HuH-7 (cell line): ENCODE results near the gene DOK6.
A peak's percentile ranks its signal among the peaks of the same experiment; 100 is the strongest.
"Not testable (repeated sequence)": the region's sequence is repeated elsewhere in the genome, so short reads cannot be mapped to it uniquely, and the experiment has no call there.

ENCODE experiments used
- DNase-seq: peaks from one replicate; pipeline ENCODE4 v3.0.0; 2011; ENCODE audit warnings: low spot score

Gene DOK6

DNA sequence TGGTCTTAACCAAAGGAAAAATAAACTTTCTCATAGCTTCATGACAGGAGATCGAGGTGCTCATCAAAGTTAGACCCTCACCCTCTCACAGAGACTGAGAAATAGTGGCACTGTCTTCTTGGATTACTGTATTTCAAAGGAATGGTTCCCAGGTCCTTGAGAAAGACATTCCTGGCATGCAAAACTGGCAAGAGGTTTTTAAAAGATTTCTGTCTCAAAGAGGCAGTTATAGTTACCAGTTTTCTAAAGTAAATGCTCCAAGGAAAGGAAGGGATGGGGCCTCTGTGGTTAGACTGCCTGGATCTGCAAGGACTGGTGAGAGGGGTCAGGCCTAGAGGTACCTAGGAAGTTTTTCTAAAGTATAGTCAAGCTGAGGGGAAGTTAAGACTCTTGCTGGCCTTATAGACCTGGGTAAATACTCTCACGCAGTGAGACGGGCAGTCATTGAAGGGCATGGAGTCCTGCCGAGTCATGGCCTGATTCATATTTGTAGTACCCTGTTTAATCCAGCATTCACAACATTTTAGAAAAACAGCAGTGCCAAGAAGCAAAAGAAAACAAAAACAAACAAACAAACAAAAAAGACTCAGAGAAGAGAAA lies 226.1 kb downstream of the DOK6 start:
- no peak for DNase-seq

DNA sequence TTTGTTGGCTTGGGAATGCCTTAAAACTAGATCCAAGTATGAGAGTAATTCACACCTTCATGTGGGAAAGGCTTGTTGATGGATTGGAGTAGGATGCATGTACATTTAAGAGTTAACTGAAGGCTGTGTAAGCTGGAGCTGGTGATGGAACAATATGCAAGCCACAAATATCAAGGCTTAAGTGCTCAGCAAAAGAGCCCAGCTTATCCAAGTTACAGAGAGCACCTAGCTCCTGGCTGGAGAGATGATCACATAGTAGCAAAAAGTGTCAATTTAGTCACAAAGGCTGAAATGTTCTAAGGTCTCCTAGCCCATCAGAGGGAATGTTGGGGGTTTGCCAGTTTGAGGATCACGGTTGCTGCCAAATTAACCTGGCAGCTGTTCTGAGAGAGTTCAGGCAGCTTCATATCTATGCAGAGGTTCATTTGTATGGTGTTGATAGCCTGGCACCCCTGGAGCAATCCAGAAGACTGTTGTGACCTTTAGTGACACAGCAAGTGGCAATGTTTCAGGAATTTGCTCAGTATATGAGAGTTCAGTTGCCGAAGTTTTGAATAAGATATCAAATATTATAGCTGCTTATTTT lies 228.2 kb downstream of the DOK6 start:
- no peak for DNase-seq

DNA sequence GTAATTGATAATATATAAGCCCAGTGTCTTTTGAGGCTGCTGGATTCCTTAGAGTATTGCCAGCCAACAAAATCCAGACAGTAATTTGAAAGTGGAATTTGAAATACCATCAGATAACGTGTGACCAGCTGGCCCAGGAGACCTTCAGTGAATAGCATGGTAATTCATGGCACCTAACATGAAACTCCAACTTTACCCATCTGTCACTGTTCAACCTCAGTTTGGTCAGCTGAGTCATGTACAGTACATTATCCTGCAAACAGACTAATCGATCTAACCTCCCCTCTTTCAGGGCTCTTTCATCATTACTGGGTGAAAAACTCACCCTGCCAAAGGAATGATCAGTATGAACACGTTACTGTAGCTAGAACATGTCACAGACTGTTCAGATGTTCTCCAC lies 230.6 kb downstream of the DOK6 start:
- no peak for DNase-seq

DNA sequence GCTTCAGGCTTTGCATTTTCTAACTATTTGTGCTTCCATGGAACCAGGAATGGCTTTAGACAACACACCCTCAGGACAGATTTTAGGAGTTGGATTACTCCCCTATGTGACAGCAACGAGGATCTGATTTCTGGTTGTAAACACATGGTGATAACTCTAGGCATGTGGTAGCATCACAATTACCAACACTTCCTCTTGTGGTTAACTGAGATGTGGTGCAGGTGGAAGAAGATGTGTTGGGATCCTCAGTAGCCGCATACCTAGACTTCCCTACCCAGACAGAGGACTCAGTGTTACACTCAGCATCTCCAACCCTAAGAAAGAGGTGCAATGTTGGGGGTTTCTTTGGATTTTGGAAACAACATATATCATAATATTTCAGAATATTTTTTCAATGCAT lies 234.8 kb downstream of the DOK6 start:
- no peak for DNase-seq

DNA sequence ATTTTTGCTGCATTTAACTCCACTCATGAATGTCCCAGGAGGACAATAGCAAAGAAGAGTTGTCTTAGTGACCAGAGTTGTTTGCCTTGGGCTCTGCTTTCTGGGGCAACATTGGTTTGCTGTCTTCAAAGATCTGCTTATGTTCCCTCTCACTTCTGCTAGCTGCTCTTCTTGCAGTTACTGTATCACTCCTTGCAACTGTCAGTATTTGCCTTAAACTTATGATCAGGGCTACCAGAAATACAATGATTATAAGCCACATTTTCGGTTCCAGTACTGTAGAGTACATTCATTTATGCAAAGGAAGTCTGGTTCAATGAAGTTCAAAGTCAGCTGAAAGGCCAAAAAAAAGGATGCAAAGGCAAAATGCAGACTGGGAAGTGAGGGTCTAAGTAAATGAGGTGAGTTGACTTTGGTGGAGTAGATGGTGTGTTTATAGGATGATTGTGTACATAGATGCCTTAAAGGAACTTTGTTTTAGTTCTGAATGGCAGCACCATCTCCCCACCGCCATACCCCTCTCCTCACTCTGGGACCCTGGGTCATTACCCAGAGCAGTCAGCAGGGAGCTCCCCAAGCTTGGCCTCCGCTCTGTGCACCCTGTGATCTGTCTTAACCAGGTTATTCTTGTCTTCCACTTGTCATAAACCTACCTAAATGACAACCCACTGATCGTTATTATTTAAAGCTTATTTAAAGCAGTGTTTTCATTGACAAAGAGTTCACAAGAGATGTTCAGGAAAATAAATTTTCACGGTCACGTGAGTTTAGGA lies 236.0 kb downstream of the DOK6 start:
- DNase-seq: no peak

DNA sequence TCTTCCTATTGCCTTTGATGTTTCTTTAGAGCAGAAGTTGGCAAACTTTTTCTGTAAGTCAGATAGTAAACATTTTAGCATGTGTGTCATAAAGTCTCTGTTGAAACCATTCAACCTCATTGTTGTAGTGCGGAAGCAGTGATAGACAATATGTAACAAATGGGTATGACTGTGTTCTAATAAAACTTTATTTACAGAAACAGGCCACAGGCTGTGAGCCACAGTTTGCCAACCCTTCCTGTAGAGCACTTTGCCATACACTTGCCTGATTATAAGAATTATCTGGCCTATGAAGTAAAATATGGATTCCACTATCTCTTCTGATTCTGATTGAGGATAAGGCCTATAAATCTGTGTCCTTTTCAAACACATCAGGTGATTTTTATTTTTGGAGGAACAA lies 237.4 kb downstream of the DOK6 start:
- DNase-seq: no peak

DNA sequence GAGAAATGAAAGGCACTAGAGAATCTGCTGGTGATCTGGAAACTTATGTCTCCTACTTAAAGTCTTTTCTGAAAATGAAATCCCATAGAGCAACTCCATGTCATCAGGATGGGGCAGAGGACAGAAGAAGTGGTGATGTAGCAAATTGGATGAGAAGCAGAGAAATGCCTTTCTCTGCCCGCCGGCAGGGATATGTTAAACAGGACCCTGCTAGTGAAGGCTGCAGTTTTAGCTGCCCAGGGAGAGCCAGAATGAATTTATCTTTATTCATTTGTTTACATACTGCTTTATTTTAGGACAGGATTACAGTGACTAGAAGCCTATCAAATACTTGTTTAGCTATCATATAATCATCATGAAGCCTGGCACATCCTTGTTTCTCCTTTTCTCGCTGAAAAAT lies 247.0 kb downstream of the DOK6 start:
- no peak for DNase-seq

DNA sequence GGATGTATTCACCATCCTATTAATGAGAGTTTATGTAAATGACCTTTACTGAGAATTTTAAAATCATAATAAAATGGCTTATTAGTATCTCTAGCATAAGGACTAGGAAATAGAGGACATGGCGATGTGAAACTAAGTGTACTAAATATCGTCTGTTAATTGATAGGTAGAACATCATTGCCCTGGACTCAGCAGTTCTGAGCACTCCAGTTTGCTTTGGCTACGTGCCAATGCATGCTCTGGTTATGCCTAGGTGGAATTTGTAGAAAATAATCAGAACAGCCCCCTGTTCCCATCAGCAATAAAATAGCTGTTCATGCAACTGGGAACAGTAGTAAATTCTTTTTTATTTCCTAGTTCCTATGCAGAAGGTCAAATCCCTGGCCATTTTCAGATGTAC lies 247.8 kb downstream of the DOK6 start:
- DNase-seq: no peak

DNA sequence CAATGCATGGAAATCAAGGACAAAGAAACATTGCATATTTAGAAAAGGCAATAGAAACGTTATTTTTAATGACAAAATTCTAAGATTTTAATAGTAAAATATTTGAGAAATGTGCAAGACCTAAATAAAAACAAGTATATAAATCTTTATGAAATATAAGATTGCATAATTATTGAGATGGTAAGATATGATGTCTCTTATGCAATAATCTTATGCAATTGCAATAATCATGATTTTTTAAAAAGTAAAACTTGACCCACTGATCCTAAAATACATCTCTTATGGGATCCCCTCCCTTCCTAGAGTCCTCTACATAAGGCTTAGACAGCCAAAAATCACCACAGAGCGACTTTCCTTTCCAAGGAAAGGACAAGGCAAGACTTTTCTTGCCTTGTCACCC lies 249.0 kb downstream of the DOK6 start:
- no peak for DNase-seq

DNA sequence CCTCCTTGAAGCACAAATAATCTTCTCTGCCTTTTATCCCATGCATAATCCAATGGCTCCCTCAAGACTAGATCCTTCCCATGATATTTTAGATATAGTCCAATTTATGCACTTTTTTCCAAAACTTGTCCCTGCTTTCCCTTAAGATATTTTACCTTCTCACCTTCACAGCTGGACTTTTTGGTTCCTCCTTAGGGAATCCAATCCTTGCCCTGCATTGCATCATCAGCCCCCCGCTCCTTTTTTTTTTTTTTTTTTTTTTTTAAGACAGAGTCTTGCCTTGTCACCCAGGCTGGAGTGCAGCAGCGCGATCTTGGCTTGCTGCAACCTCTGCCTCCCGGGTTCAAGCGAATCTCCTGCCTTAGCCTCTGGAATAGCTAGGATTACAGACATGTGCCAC lies 250.6 kb downstream of the DOK6 start:
- DNase-seq: no peak

DNA sequence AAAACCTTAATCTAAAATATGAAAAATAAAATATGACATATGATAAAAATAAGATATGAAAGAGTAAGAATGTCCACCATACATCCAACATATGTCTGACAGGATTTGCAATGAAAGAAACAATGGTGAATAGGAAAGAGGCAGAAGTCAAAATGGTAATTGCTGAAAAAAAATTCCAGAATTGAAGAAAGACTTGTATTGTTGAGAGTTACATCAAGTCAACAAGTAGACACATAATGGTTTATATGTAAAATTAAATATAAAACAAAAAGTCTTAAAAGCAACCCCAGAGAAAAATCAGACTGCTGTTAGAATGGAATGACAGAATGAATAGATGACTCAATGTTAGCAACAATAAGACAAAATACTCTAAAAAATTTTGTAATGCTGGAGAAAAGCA lies 255.1 kb downstream of the DOK6 start:
- DNase-seq: no peak

DNA sequence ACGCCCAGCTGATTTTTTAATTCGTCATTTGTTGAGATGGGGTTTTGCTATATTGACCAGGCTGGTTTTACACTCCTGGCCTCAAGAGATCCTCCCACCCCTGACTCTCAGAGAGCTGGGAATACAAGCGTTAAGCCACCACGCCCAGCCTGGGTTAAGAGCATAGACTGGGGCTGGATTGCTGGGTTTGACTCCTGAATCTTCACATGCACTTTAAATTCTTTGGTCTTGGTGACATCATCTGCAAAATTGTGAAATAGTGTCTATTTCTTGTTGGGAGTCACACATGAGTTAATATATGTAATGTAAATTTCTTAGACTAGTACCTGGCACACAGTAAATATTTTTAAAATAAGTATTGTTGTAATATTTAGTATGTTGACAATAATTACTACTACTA lies 257.4 kb downstream of the DOK6 start:
- DNase-seq: no peak

DNA sequence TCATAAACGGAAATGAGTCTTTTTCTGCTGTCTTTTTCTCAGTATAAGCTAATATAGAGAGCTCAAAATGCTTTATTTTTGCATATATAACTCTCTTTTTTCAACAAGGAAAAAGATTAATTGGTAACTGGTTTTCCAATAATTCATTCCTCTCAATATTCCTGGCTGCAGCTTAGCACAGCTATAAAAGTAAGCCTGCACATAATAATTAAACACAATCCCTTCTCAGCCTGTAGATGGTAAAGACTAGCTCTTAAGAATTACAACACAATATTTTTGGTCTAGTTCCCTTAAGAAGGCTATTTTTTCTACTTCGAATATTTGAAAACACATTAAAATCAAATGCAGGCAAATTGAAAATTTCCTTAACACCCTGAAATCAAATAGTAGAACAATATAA lies 258.0 kb downstream of the DOK6 start:
- DNase-seq: no peak

DNA sequence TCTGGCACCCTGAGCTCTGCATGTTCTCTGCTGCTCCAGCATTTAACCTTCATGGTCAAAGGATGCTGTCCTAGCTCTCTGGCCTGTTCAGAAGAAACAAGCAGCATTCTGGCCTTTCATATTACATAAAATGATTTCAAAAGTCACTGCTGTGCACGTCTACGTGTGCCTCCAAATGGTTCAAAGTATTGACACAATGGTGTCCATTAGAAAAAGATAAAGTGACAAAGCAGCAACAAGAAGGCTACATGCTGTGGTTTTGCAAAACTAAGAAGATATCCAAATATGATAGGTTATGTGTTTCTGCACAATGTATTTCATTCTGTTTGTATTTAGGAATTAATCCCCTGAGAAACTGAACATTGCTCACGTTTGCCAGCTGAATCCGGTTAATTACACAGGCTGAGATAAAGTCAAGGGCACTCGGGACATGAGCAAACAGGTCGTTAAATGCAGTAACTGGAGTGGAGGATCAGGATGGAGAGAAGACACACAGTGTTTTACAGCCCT lies 258.5 kb downstream of the DOK6 start:
- DNase-seq: peak; percentile 15

DNA sequence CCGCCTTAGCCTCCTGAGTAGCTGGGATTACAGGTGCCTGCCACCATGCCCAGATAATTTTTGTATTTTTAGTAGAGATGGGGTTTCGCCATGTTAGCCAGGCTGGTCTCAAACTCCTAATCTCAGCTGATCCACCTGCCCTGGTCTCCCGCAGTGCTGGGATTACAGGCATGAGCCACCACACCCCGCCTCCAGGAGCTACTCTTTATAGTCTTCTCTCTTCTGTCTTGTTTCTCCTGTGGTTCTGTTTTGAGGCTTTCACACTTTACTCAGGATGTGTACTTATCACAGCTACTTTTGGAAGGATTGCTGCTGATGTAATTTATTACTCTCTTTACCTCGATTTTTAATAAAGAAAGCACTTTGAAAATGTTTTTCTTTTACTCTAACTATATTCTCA lies 261.4 kb downstream of the DOK6 start:
- not testable (repeated sequence) for DNase-seq

DNA sequence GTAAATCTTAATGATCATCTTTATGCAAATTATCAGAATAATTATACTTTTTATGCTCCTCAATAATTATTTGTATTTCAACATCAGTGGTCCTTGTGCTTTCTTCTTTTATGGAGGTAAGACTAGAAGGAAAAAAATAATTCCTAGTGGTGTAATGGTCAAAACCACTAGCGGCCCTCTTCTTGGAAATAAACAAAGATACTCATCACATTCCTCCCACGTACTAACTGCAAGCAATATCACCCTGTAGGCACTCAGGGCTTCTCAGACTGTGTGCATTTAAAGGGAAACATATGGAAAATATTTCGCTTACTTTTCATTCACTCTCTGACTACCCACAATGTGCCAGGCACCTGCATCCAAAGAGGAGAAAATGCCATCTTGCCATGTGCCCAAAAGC lies 263.7 kb downstream of the DOK6 start:
- DNase-seq: no peak

DNA sequence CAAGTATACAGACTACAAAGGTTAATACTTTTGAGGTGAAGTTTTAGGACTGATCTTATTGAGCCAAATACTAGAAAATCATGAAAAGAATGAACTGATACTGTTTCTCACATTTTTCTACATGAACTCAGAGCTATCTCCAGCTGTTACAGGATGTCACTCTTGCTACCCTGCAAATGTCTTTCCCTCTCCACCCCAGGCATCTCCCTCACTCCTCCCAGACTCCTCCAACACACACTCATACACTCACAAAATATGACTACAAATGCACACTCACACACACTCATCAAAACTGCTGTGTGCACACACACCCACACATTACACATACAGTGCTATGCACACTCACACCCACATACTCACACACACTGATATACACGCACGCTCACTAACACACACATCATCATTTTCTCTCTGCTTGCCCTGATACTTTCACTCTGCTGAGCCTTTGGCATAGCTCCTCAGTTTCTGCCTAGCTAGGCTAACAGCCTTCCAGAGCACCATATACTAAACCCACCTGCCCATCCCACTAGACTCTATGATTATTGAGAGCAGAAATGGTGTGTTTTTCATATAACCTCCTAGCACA lies 273.7 kb downstream of the DOK6 start:
- no peak for DNase-seq

DNA sequence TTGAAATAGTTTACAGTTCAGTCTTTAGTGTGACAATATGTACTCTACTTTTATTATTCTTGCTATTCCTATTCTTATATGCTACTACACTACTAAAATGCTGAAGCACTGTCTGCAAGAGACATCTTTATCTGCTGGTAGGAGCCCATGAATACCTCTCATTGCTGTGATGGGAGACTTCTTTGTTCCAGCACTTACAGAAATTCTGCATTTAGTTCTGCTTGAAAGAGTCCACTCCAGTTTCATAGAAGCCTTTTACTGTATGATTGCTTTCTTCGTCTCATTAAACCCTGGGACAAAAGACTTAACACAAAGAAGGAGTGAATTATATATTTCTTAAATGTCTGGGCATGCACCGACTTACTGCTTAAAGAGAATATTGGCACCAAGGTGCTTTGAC lies 274.3 kb downstream of the DOK6 start:
- DNase-seq: no peak

DNA sequence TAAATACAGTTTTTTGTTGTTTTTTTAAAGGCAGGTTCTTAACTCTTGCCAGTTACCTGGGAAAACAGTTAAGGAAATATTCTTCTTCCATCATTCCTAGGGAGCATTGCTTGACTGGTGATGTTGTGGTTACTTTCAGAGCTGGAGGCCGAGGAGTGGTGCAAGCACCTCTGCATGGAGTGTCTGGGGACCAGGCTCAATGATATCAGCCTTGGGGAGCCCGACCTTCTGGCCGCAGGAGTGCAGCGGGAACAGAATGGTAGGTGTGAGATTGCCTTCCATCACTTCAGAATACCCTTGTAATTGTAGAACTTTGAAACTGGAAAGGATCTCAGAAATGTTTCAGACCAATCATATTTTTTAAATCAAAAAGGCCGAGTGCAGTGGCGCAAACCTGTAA lies 276.9 kb downstream of the DOK6 start:
- no peak for DNase-seq

DNA sequence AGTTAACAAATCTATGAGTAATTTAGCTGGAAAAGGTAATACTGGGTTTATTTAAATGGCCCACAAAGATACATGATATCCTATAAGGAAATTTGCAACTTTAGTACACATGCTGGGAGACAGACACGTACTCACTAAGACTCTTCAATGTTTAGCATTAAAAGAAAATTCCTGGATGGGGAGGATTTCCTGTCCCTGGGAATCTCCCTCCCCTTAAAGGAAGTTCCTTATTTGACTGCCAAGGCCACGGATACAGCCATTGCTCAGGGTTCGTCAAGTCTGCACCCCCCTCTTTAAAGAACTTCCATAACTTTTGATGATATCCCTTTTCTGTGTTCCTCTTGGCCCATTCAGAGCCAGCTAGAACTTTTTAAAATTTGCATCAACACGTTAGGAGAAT lies 279.4 kb downstream of the DOK6 start:
- DNase-seq: no peak

DNA sequence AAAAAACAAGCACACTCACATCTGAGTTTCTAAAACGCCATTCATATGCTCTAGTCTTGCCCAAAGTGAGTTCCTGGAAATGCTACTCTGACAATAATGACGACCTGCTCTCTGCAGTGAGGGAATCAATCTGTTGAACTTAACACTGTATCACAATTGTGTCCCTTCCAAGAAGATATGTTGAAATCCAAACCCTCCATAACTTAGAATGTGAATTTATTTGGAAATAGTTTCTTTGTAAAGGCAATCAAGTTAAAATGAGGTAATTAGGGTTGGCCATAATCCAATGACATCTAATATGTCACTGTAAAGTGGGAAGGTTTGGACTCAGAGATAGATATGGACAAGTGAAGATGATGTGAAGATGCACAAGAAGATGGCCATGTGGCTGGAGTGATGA lies 282.5 kb downstream of the DOK6 start:
- no peak for DNase-seq

DNA sequence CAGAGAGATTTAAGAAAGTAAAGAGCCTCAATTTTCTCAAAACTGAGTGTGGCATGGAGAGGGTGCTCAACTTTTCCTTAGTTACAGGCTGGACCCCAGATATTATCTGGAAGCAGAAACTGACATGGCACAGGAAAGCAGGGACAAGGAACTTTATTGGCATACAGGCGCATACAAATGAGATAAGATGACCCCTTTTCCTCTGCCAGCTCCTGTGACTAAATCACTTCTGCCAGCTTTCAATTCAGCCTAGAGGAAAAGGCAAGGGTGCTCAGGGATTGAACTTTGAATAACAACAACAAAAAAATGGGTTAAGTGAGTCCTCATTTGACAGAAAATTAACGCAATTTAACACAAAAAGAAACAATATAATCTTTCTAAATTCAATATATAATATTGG lies 284.1 kb downstream of the DOK6 start:
- no peak for DNase-seq

DNA sequence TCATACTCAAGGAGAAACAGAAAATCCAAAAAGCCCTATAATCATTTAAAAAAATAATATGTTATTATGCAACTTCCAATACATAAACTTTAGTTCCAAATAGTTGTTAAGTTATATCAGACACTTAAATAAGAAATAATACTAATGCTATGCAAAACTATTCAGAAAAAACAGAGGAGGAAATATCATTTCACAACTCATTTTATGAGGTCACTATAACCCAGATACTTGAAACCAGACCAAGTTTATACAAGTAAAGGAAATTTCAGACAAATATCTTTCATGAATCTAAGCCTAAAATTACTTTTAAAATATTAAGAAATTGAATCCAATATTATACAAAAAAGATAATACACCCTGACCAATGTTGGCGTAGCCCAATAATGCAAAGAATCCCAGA lies 286.2 kb downstream of the DOK6 start:
- no peak for DNase-seq
